ENCODE measurements around the gene UBAC1.
"Not testable (repeated sequence)": the region's sequence is repeated elsewhere in the genome, so short reads cannot be mapped to it uniquely, and the experiment has no call there.

Gene UBAC1

GRCh38 chr9:135949501-135950134 lies 11.6 kb downstream of the UBAC1 start:
- no peak overlapping the region for H3K4me3 ChIP-seq (ENCODE audit: low read depth, low read length)
- TF ChIP-seq POLR2A (IDR thresholded peaks at IDR 0.05; ENCODE audit: extremely low read depth, insufficient read length) (no peak), MAX (IDR thresholded peaks at IDR 0.05; ENCODE audit: low read depth, low read length) (no peak), MYC (IDR thresholded peaks at IDR 0.05; ENCODE audit: low read depth, low read length) (no peak), CTCF (IDR thresholded peaks at IDR 0.05; ENCODE audit: low read depth, low read length) (no peak)
- no peak for DNase-seq (ENCODE audit: low read depth)

GRCh38 chr9:135948968-135949367 lies 12.2 kb downstream of the UBAC1 start:
- no peak for TF ChIP-seq POLR2A (IDR thresholded peaks at IDR 0.05; ENCODE audit: extremely low read depth, insufficient read length)
- TF ChIP-seq MAX (IDR thresholded peaks at IDR 0.05; ENCODE audit: low read depth, low read length) = no peak
- no peak for TF ChIP-seq CTCF (IDR thresholded peaks at IDR 0.05; ENCODE audit: low read depth, low read length)
- no peak for TF ChIP-seq MYC (IDR thresholded peaks at IDR 0.05; ENCODE audit: low read depth, low read length)
- no peak for DNase-seq (ENCODE audit: low read depth)
- no peak overlapping the region for H3K4me3 ChIP-seq (ENCODE audit: low read depth, low read length)

GRCh38 chr9:135948446-135948845 lies 12.7 kb downstream of the UBAC1 start:
- DNase-seq (ENCODE audit: low read depth) = no peak
- TF ChIP-seq POLR2A (IDR thresholded peaks at IDR 0.05; ENCODE audit: extremely low read depth, insufficient read length) (no peak), MYC (IDR thresholded peaks at IDR 0.05; ENCODE audit: low read depth, low read length) (no peak), MAX (IDR thresholded peaks at IDR 0.05; ENCODE audit: low read depth, low read length) (no peak), CTCF (IDR thresholded peaks at IDR 0.05; ENCODE audit: low read depth, low read length) (no peak)
- H3K4me3 ChIP-seq (ENCODE audit: low read depth, low read length) = no peak overlapping the region

- TF ChIP-seq POLR2A (IDR thresholded peaks at IDR 0.05; ENCODE audit: extremely low read depth, insufficient read length) (no peak), MAX (IDR thresholded peaks at IDR 0.05; ENCODE audit: low read depth, low read length) (no peak), CTCF (IDR thresholded peaks at IDR 0.05; ENCODE audit: low read depth, low read length) (no peak), MYC (IDR thresholded peaks at IDR 0.05; ENCODE audit: low read depth, low read length) (no peak)
- H3K4me3 ChIP-seq (ENCODE audit: low read depth, low read length) = no peak overlapping the region
- no peak for DNase-seq (ENCODE audit: low read depth)
Observed at GRCh38 chr9:135947582-135947981, 13.6 kb downstream of the UBAC1 start.

GRCh38 chr9:135947105-135947504 lies 14.1 kb downstream of the UBAC1 start:
- H3K4me3 ChIP-seq (ENCODE audit: low read depth, low read length); DNase-seq (ENCODE audit: low read depth): not testable (repeated sequence)

GRCh38 chr9:135946392-135946994 lies 14.7 kb downstream of the UBAC1 start:
- TF ChIP-seq MYC (IDR thresholded peaks at IDR 0.05; ENCODE audit: low read depth, low read length) (no peak), MAX (IDR thresholded peaks at IDR 0.05; ENCODE audit: low read depth, low read length) (no peak), POLR2A (IDR thresholded peaks at IDR 0.05; ENCODE audit: extremely low read depth, insufficient read length) (no peak), CTCF (IDR thresholded peaks at IDR 0.05; ENCODE audit: low read depth, low read length) (no peak)
- DNase-seq (ENCODE audit: low read depth) = no peak
- no peak overlapping the region for H3K4me3 ChIP-seq (ENCODE audit: low read depth, low read length)
